HepG2 (cell line): ENCODE data around the gene CACNG1. TPM values are rescaled to one million over a fixed set of nuclear protein-coding genes. Genes with fewer than 3 reads are reported as not detected.

Experiments
- ARID4A ChIP-seq: sonication (generic); formaldehyde crosslinking; IDR thresholded peaks from 2 replicates; pipeline ENCODE4 v1.5.0; 2020; ENCODE audit warnings: mild to moderate bottlenecking, missing genetic modification reagents, borderline replicate concordance
- FOXP1 ChIP-seq, 2 experiments: fragments of 450-650 bp in 1 of 2; IDR thresholded peaks; 2 replicates each; pipeline ENCODE4 v1.6.1; 2017 to 2018; ENCODE audit warnings: antibody characterized with exemption in 1 of 2
- HMGXB3 ChIP-seq: sonication (generic); formaldehyde crosslinking; IDR thresholded peaks from 2 replicates; pipeline ENCODE4 v1.4.0; 2020; ENCODE audit warnings: missing genetic modification reagents, borderline replicate concordance
- JUN ChIP-seq: sonication (generic); formaldehyde crosslinking; IDR thresholded peaks from 2 replicates; pipeline ENCODE4 v1.4.0; 2020; ENCODE audit warnings: mild to moderate bottlenecking, missing genetic modification reagents
- MED13 ChIP-seq: sonication (generic); formaldehyde crosslinking; IDR thresholded peaks from 2 replicates; pipeline ENCODE4 v1.5.0; 2020; ENCODE audit warnings: missing genetic modification reagents
- MIER3 ChIP-seq: IDR thresholded peaks from 2 replicates; pipeline ENCODE4 v1.6.1; 2016; ENCODE audit warnings: missing compliant biosample characterization, borderline replicate concordance
- NFKBIZ ChIP-seq: IDR thresholded peaks from 2 replicates; pipeline ENCODE4 v1.6.1; 2018; ENCODE audit warnings: missing genetic modification reagents, missing compliant biosample characterization
- PBX2 ChIP-seq: IDR thresholded peaks from 2 replicates; pipeline ENCODE4 v1.6.1; 2016; ENCODE audit warnings: control low read depth
- RORA ChIP-seq: sonication (generic); formaldehyde crosslinking; IDR thresholded peaks from 2 replicates; pipeline ENCODE4 v1.5.0; 2020; ENCODE audit warnings: mild to moderate bottlenecking, missing genetic modification reagents, moderate library complexity
- THYN1 ChIP-seq: sonication (generic); formaldehyde crosslinking; IDR thresholded peaks from 2 replicates; pipeline ENCODE4 v1.8.1; 2023; ENCODE audit warnings: low read depth, mild to moderate bottlenecking, moderate library complexity, missing genetic modification reagents, borderline replicate concordance
- TRIM22 ChIP-seq: fragments of 450-650 bp; IDR thresholded peaks from 2 replicates; pipeline ENCODE4 v1.6.1; 2017
- ZNF138 ChIP-seq: sonication (generic); formaldehyde crosslinking; IDR thresholded peaks from 2 replicates; pipeline ENCODE4 v1.5.0; 2020; ENCODE audit warnings: mild to moderate bottlenecking, low read depth, missing genetic modification reagents
- ZNF275 ChIP-seq: sonication (generic); formaldehyde crosslinking; IDR thresholded peaks from 2 replicates; pipeline ENCODE4 v1.8.0; 2022; ENCODE audit warnings: missing genetic modification reagents, mild to moderate bottlenecking, inconsistent platforms, borderline replicate concordance
- ZNF329 ChIP-seq: sonication (generic); formaldehyde crosslinking; IDR thresholded peaks from 2 replicates; pipeline ENCODE4 v1.9.0; 2021; ENCODE audit warnings: low read depth, mild to moderate bottlenecking, missing genetic modification reagents
- ZNF383 ChIP-seq: sonication (generic); formaldehyde crosslinking; IDR thresholded peaks from 2 replicates; pipeline ENCODE4 v1.4.0; 2020; ENCODE audit warnings: missing genetic modification reagents, mild to moderate bottlenecking, borderline replicate concordance
- ZNF451 ChIP-seq: sonication (generic); formaldehyde crosslinking; IDR thresholded peaks from 2 replicates; pipeline ENCODE4 v1.5.0; 2020; ENCODE audit warnings: mild to moderate bottlenecking, missing genetic modification reagents
- ZNF510 ChIP-seq: sonication (generic); formaldehyde crosslinking; IDR thresholded peaks from 2 replicates; pipeline ENCODE4 v1.4.0; 2020; ENCODE audit warnings: low read depth, mild to moderate bottlenecking, missing genetic modification reagents
- ZNF543 ChIP-seq: sonication (generic); formaldehyde crosslinking; IDR thresholded peaks from 2 replicates; pipeline ENCODE4 v1.4.0; 2020; ENCODE audit warnings: mild to moderate bottlenecking, missing genetic modification reagents
- polyA plus RNA-seq, 8 experiments: library from polyadenylated mRNA; depleted of rRNA in 3 of 8; stranded (reverse) in 7 of 8; unstranded in 1 of 8; fragments of >200 nt; fragmentation: Illumina TruSeq in 4 of 8; extraction: Trizol in 4 of 8; gene quantifications; 2 replicates each; pipeline versions ENCODE4 v1.2.1 to v1.2.3, GENCODE V29; 2011 to 2016; ENCODE audit warnings: low read depth in 4 of 8, missing spikeins in 1 of 8, mixed read lengths in 1 of 8; ENCODE audit not compliant: insufficient read depth in 1 of 8
- total RNA-seq, 5 experiments: library from RNA; depleted of rRNA; stranded (reverse); fragments of >200 nt; fragmentation: Illumina TruSeq; extraction: Trizol; gene quantifications; 2 replicates each; pipeline ENCODE4 v1.2.3, GENCODE V29; 2016; ENCODE audit warnings: low read depth in 1 of 5

The CACNG1 gene
- total and polyA plus RNA-seq, 2 of the 13 experiments (the other 11 are each of a cell fraction or from before 2014, with no cell fraction given): not detected

- TF ChIP-seq ZNF329 (CRISPR knock-in tag): no peak
- TF ChIP-seq ZNF138 (CRISPR knock-in tag): no peak
- no peak for TF ChIP-seq THYN1 (CRISPR knock-in tag)
- TF ChIP-seq ZNF510 (CRISPR knock-in tag): no peak
- no peak for TF ChIP-seq ZNF383
- no peak for TF ChIP-seq ZNF275
- no peak for TF ChIP-seq HMGXB3 (CRISPR knock-in tag)
- no peak for TF ChIP-seq PBX2
- 0 out of 2 replicates have a peak, but pooled peaks have one; percentile 12 for TF ChIP-seq ARID4A (CRISPR knock-in tag)
- TF ChIP-seq FOXP1 (IDR thresholded peaks at IDR 0.05): peak; percentile 70; the same call in 1 of the 2 replicates
- no peak for TF ChIP-seq FOXP1 (CRISPR knock-in tag; IDR thresholded peaks at IDR 0.05)
- TF ChIP-seq MED13: no peak
- no peak for TF ChIP-seq MIER3 (CRISPR knock-in tag)
- no peak for TF ChIP-seq JUN (CRISPR knock-in tag)
- TF ChIP-seq ZNF451: no peak
- 0 out of 2 replicates have a peak, but pooled peaks have one; percentile 78 for TF ChIP-seq TRIM22
- TF ChIP-seq ZNF543 (CRISPR knock-in tag): no peak
- no peak for TF ChIP-seq NFKBIZ (CRISPR knock-in tag)
- no peak for TF ChIP-seq RORA
Observed at GRCh38 chr17:67054608-67055007, 10.3 kb downstream of the CACNG1 start (continued).
